Mesendoderm (in vitro differentiated cells): ENCODE data around the gene INCA1.

ENCODE experiments used
- DNase-seq: peaks from one replicate; pipeline ENCODE4 v3.0.0; 2013
- H2AK5ac ChIP-seq: 2 replicates; pipeline ENCODE4 v1.6.1; 2013; ENCODE audit warnings: low read length, inconsistent platforms
- H2BK120ac ChIP-seq: 2 replicates; pipeline ENCODE4 v1.6.1; 2013; ENCODE audit warnings: low read depth, mild to moderate bottlenecking, low read length, moderate library complexity, mixed read lengths
- H2BK15ac ChIP-seq: replicated peaks from 2 replicates; pipeline ENCODE4 v1.6.1; 2013; ENCODE audit warnings: low read depth, mild to moderate bottlenecking, moderate library complexity
- H2BK5ac ChIP-seq: 2 replicates; pipeline ENCODE4 v1.6.1; 2013; ENCODE audit warnings: low read length, inconsistent platforms
- H3K18ac ChIP-seq: 2 replicates; pipeline ENCODE4 v1.6.1; 2013; ENCODE audit warnings: mild to moderate bottlenecking, low read length, mixed read lengths
- H3K23ac ChIP-seq: one replicate; pipeline ENCODE4 v1.6.1; 2013; ENCODE audit warnings: low read length
- H3K27ac ChIP-seq: 2 replicates; pipeline ENCODE4 v1.5.1; 2013; ENCODE audit warnings: low read depth, mild to moderate bottlenecking, inconsistent platforms, low read length, moderate library complexity
- H3K27me3 ChIP-seq: 2 replicates; pipeline ENCODE4 v1.6.1; 2013; ENCODE audit warnings: low read length, control low read depth, mild to moderate bottlenecking, inconsistent platforms; ENCODE audit not compliant: insufficient read depth, poor library complexity
- H3K36me3 ChIP-seq: 2 replicates; pipeline ENCODE4 v1.6.1; 2013; ENCODE audit warnings: low read length, inconsistent platforms; ENCODE audit not compliant: control insufficient read depth, insufficient read depth
- H3K4ac ChIP-seq: one replicate; pipeline ENCODE4 v1.6.1; 2013; ENCODE audit warnings: low read depth, mild to moderate bottlenecking, low read length, moderate library complexity
- H3K4me1 ChIP-seq: 2 replicates; pipeline ENCODE4 v1.6.1; 2013; ENCODE audit warnings: low read depth, low read length, inconsistent platforms; ENCODE audit not compliant: control insufficient read depth
- H3K4me2 ChIP-seq: 2 replicates; pipeline ENCODE4 v1.6.1; 2013; ENCODE audit warnings: low read length
- H3K4me3 ChIP-seq: 2 replicates; pipeline ENCODE4 v1.5.1; 2013; ENCODE audit warnings: mild to moderate bottlenecking, low read length
- H3K56ac ChIP-seq: one replicate; pipeline ENCODE4 v1.6.1; 2013; ENCODE audit warnings: low read length
- H3K79me1 ChIP-seq: 2 replicates; pipeline ENCODE4 v1.6.1; 2013; ENCODE audit warnings: low read length, inconsistent platforms
- H3K79me2 ChIP-seq: 2 replicates; pipeline ENCODE4 v1.6.1; 2013; ENCODE audit warnings: mild to moderate bottlenecking, low read length; ENCODE audit not compliant: control insufficient read depth, insufficient read depth
- H3K9ac ChIP-seq: 2 replicates; pipeline ENCODE4 v1.6.1; 2013; ENCODE audit warnings: low read length, inconsistent platforms
- H4K5ac ChIP-seq: one replicate; pipeline ENCODE4 v1.6.1; 2013; ENCODE audit warnings: low read length
- H4K8ac ChIP-seq: one replicate; pipeline ENCODE4 v1.6.1; 2013; ENCODE audit warnings: low read depth, mild to moderate bottlenecking, control low read depth, low read length, moderate library complexity
- WGBS: extraction: QIAGEN DNeasy Blood & Tissue Kit; methylation state at CpG from one replicate; pipeline ENCODE4 v1.1.7; 2013; ENCODE audit warnings: low lambda C conversion rate, missing lambda C conversion rate; ENCODE audit not compliant: insufficient coverage; ENCODE audit errors: extremely low coverage; 5-methylcytosine and 5-hydroxymethylcytosine counted together

Gene INCA1

GRCh38 chr17:4982305-4982704 lies 15.0 kb downstream of the INCA1 start:
- Histone ChIP-seq H3K4ac (no peak overlapping the region), H3K9ac (no peak overlapping the region), H3K18ac (no peak overlapping the region), H2AK5ac (no peak overlapping the region), H2BK120ac (no peak overlapping the region), H3K4me3 (no peak overlapping the region), H2BK5ac (no peak overlapping the region), H3K27me3 (no peaks in the 10 kb centered on the region), H3K4me1 (no peaks in the 10 kb centered on the region), H4K5ac (no peak overlapping the region), H3K27ac (no peak overlapping the region), H3K79me1 (no peaks in the 10 kb centered on the region), H3K56ac (no peak overlapping the region), H2BK15ac (no peak overlapping the region), H3K36me3 (no peaks in the 10 kb centered on the region), H3K4me2 (no peak overlapping the region), H4K8ac (no peak overlapping the region), H3K79me2 (no peaks in the 10 kb centered on the region), H3K23ac (no peak overlapping the region)
- WGBS, result no CpG with 5 or more reads among the region's 5 CpGs
- DNase-seq, result no peak

GRCh38 chr17:4980644-4981216 lies 16.6 kb downstream of the INCA1 start:
- H3K4me3 ChIP-seq, result no peak overlapping the region
- H3K27me3 ChIP-seq, result no peaks in the 10 kb centered on the region
- no peaks in the 10 kb centered on the region for H3K79me2 ChIP-seq
- H3K23ac ChIP-seq, result no peak overlapping the region
- no peak overlapping the region for H3K4me2 ChIP-seq
- H3K56ac ChIP-seq, result no peak overlapping the region
- no peaks in the 10 kb centered on the region for H3K36me3 ChIP-seq
- no peaks in the 10 kb centered on the region for H3K79me1 ChIP-seq
- DNase-seq, result peak; percentile 90
- no peak overlapping the region for H2BK120ac ChIP-seq
- H4K5ac ChIP-seq, result no peak overlapping the region
- H2BK5ac ChIP-seq, result no peak overlapping the region
- H4K8ac ChIP-seq, result no peak overlapping the region
- no peak overlapping the region for H3K18ac ChIP-seq
- no CpG with 5 or more reads among the region's 6 CpGs for whole genome bisulfite sequencing
- H3K27ac ChIP-seq, result no peak overlapping the region
- no peaks in the 10 kb centered on the region for H3K4me1 ChIP-seq
- H3K9ac ChIP-seq, result no peak overlapping the region
- no peak overlapping the region for H2BK15ac ChIP-seq
- H2AK5ac ChIP-seq, result no peak overlapping the region
- no peak overlapping the region for H3K4ac ChIP-seq

- Histone ChIP-seq H3K18ac (no peak overlapping the region), H3K27me3 (no peaks in the 10 kb centered on the region), H3K79me2 (no peaks in the 10 kb centered on the region), H2AK5ac (no peak overlapping the region), H3K79me1 (no peaks in the 10 kb centered on the region), H2BK5ac (no peak overlapping the region), H3K4ac (no peak overlapping the region), H3K4me3 (no peak overlapping the region), H3K9ac (no peak overlapping the region), H2BK15ac (no peak overlapping the region), H2BK120ac (no peak overlapping the region), H3K56ac (no peak overlapping the region), H3K27ac (no peak overlapping the region), H4K8ac (no peak overlapping the region), H3K4me2 (no peak overlapping the region), H4K5ac (no peak overlapping the region), H3K23ac (no peak overlapping the region), H3K4me1 (no peaks in the 10 kb centered on the region), H3K36me3 (no peaks in the 10 kb centered on the region)
- no peak for DNase-seq
These were observed 18.6 kb downstream of the INCA1 start for GRCh38 chr17:4978726-4979125.

GRCh38 chr17:4974115-4974670 lies 23.1 kb downstream of the INCA1 start:
- no peak overlapping the region for H2AK5ac ChIP-seq
- DNase-seq, result no peak
- H3K36me3 ChIP-seq, result no peaks in the 10 kb centered on the region
- no peak overlapping the region for H4K5ac ChIP-seq
- no peak overlapping the region for H3K4me3 ChIP-seq
- H3K4ac ChIP-seq, result no peak overlapping the region
- H3K56ac ChIP-seq, result no peak overlapping the region
- no peak overlapping the region for H2BK5ac ChIP-seq
- H3K4me1 ChIP-seq, result peaks cover 2% of the 10 kb centered on the region
- H3K27me3 ChIP-seq, result no peaks in the 10 kb centered on the region
- no peak overlapping the region for H3K23ac ChIP-seq
- peaks cover 3% of the 10 kb centered on the region for H3K79me2 ChIP-seq
- no peak overlapping the region for H4K8ac ChIP-seq
- H3K79me1 ChIP-seq, result peaks cover 3% of the 10 kb centered on the region
- no peak overlapping the region for H3K4me2 ChIP-seq
- H2BK120ac ChIP-seq, result no peak overlapping the region
- no peak overlapping the region for H3K9ac ChIP-seq
- no peak overlapping the region for H3K27ac ChIP-seq
- H2BK15ac ChIP-seq, result no peak overlapping the region
- no peak overlapping the region for H3K18ac ChIP-seq
- no CpG with 5 or more reads among the region's 9 CpGs for WGBS

- H2BK120ac ChIP-seq, result no peak overlapping the region
- no peak overlapping the region for H4K8ac ChIP-seq
- no peaks in the 10 kb centered on the region for H3K36me3 ChIP-seq
- peaks cover 2% of the 10 kb centered on the region for H3K4me1 ChIP-seq
- no peak overlapping the region for H3K9ac ChIP-seq
- H3K4me3 ChIP-seq, result no peak overlapping the region
- no peaks in the 10 kb centered on the region for H3K27me3 ChIP-seq
- no peak overlapping the region for H3K56ac ChIP-seq
- no peak overlapping the region for H2BK15ac ChIP-seq
- peaks cover 3% of the 10 kb centered on the region for H3K79me2 ChIP-seq
- H3K79me1 ChIP-seq, result peaks cover 6% of the 10 kb centered on the region
- H3K18ac ChIP-seq, result no peak overlapping the region
- H3K27ac ChIP-seq, result no peak overlapping the region
- H2BK5ac ChIP-seq, result no peak overlapping the region
- H3K4me2 ChIP-seq, result no peak overlapping the region
- H3K4ac ChIP-seq, result no peak overlapping the region
- WGBS, result no CpG with 5 or more reads among the region's 10 CpGs
- no peak overlapping the region for H2AK5ac ChIP-seq
- H4K5ac ChIP-seq, result no peak overlapping the region
- no peak for DNase-seq
- no peak overlapping the region for H3K23ac ChIP-seq
These were observed 23.8 kb downstream of the INCA1 start for GRCh38 chr17:4973256-4974114.
